ENCODE data around the gene TNS3.

Gene TNS3

DNA sequence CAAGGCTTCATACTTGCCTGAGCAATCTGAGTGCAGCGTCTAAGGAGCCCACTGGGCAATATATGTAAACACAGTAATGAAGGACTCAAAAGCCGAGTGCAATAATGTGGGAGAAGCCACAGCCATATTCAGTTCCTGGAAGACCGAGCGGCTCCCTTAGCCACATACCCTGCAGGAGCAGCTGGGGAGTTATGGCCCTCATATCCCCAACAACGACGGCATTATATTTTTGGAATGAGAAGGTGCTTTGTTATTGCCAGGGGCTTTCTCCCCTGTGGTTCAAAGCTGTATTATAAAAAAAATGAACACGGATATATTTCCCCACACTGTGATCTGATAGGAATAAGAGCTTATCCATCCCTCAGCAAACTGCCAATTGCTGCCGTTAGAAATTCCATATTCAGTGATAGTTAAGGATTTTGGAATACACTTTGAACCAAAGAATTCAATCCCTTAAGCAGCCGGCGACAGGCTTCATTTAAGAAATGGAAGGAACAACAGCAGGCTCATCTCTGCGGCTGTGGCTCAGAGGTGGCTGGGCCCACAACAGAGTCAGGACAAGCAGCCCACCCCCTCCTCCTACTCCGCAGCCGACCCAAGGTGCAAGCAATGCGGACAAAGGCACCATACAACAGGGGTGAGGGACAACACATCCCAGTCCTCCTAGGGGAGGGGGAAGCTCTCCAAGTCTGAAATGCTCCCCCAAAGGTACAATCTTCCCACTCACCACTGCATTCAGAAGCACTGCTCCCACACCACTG is 77.2 kb downstream of the TNS3 start:
- no peak overlapping the region for H3K4me3 ChIP-seq (ENCODE audit: low read length)
- no peaks in the 10 kb centered on the region for H3K36me3 ChIP-seq (replicated peaks; ENCODE audit: insufficient read depth, low read length)
- no peak overlapping the region for H2AFZ ChIP-seq (ENCODE audit: low read length)
- H3K4me2 ChIP-seq (ENCODE audit: low read depth, low read length): no peak overlapping the region
- H3K27ac ChIP-seq (ENCODE audit: low read length): no peak overlapping the region
- no peaks in the 10 kb centered on the region for H3K27me3 ChIP-seq (replicated peaks; ENCODE audit: insufficient read depth, low read length)
- H3K9me2 ChIP-seq (replicated peaks; ENCODE audit: insufficient read depth, low read length): no peaks in the 10 kb centered on the region
- peaks cover 24% of the 10 kb centered on the region for H3K79me2 ChIP-seq (ENCODE audit: low read length)
- DNase-seq: no peak
- TF ChIP-seq, protein P1, sequence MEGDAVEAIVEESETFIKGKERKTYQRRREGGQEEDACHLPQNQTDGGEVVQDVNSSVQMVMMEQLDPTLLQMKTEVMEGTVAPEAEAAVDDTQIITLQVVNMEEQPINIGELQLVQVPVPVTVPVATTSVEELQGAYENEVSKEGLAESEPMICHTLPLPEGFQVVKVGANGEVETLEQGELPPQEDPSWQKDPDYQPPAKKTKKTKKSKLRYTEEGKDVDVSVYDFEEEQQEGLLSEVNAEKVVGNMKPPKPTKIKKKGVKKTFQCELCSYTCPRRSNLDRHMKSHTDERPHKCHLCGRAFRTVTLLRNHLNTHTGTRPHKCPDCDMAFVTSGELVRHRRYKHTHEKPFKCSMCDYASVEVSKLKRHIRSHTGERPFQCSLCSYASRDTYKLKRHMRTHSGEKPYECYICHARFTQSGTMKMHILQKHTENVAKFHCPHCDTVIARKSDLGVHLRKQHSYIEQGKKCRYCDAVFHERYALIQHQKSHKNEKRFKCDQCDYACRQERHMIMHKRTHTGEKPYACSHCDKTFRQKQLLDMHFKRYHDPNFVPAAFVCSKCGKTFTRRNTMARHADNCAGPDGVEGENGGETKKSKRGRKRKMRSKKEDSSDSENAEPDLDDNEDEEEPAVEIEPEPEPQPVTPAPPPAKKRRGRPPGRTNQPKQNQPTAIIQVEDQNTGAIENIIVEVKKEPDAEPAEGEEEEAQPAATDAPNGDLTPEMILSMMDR (IDR thresholded peaks at IDR 0.05; ENCODE audit: low read length): no peak
- TF ChIP-seq EZH2 (optimal IDR thresholded peaks at IDR 0.05; ENCODE audit: low read depth, low read length): no peak
- TF ChIP-seq EZH2phosphoT487 (IDR thresholded peaks at IDR 0.05; ENCODE audit: low read length): no peak
- H3K4me1 ChIP-seq (ENCODE audit: low read length): 0 out of 2 replicates have a peak, but pooled peaks cover under 1% of the 10 kb centered on the region
- no peak overlapping the region for H3K9ac ChIP-seq (ENCODE audit: low read length)
- no peaks in the 10 kb centered on the region for H3K9me3 ChIP-seq (replicated peaks; ENCODE audit: insufficient read depth, low read length)
- H4K20me1 ChIP-seq (ENCODE audit: insufficient read depth, low read length): no peaks in the 10 kb centered on the region
- no peaks in the 10 kb centered on the region for H3F3A ChIP-seq (ENCODE audit: insufficient read depth, low read length)

DNA sequence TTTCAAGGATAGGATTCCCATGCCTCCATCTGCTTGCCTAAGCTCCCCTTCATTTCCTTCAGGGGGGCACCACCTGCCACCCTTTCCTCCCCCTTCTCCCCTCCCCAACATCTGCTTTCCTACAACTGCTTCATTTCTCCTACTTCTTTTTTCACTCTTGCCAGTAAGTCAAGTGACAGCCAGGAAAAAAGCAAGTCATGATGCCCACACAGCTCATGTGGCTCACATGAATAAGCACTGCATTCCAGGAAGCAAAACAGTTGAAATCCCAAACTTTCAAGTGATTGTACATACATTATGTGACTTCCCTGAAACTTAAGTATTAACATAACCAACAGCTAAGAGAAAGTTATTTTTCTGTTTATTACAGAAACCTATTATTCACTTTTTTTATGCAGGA is 78.6 kb downstream of the TNS3 start:
- no peak overlapping the region for H3K9ac ChIP-seq (ENCODE audit: low read length)
- TF ChIP-seq EZH2phosphoT487 (IDR thresholded peaks at IDR 0.05; ENCODE audit: low read length): no peak
- TF ChIP-seq EZH2 (optimal IDR thresholded peaks at IDR 0.05; ENCODE audit: low read depth, low read length): no peak
- TF ChIP-seq, protein P1 (IDR thresholded peaks at IDR 0.05; ENCODE audit: low read length): no peak
- no peak overlapping the region for H3K27ac ChIP-seq (ENCODE audit: low read length)
- H3K9me3 ChIP-seq (replicated peaks; ENCODE audit: insufficient read depth, low read length): no peaks in the 10 kb centered on the region
- no peak overlapping the region for H3K4me3 ChIP-seq (ENCODE audit: low read length)
- no peak for DNase-seq
- peaks cover 15% of the 10 kb centered on the region for H3K4me1 ChIP-seq (ENCODE audit: low read length)
- H3K36me3 ChIP-seq (replicated peaks; ENCODE audit: insufficient read depth, low read length): no peaks in the 10 kb centered on the region
- H3K4me2 ChIP-seq (ENCODE audit: low read depth, low read length): no peak overlapping the region
- H4K20me1 ChIP-seq (ENCODE audit: insufficient read depth, low read length): no peaks in the 10 kb centered on the region
- H2AFZ ChIP-seq (ENCODE audit: low read length): no peak overlapping the region
- H3K79me2 ChIP-seq (ENCODE audit: low read length): peaks cover 34% of the 10 kb centered on the region
- no peaks in the 10 kb centered on the region for H3K9me2 ChIP-seq (replicated peaks; ENCODE audit: insufficient read depth, low read length)
- H3F3A ChIP-seq (ENCODE audit: insufficient read depth, low read length): peaks cover 6% of the 10 kb centered on the region
- no peaks in the 10 kb centered on the region for H3K27me3 ChIP-seq (replicated peaks; ENCODE audit: insufficient read depth, low read length)

- peaks cover 22% of the 10 kb centered on the region for H3K4me1 ChIP-seq (ENCODE audit: low read length)
- H3K36me3 ChIP-seq (replicated peaks; ENCODE audit: insufficient read depth, low read length): no peaks in the 10 kb centered on the region
- H2AFZ ChIP-seq (ENCODE audit: low read length): no peak overlapping the region
- no peak overlapping the region for H3K4me3 ChIP-seq (ENCODE audit: low read length)
- no peak overlapping the region for H3K9ac ChIP-seq (ENCODE audit: low read length)
- no peaks in the 10 kb centered on the region for H4K20me1 ChIP-seq (ENCODE audit: insufficient read depth, low read length)
- H3F3A ChIP-seq (ENCODE audit: insufficient read depth, low read length): peaks cover 15% of the 10 kb centered on the region
- TF ChIP-seq, protein P1 (IDR thresholded peaks at IDR 0.05; ENCODE audit: low read length): no peak
- no peak for TF ChIP-seq EZH2 (optimal IDR thresholded peaks at IDR 0.05; ENCODE audit: low read depth, low read length)
- no peak for TF ChIP-seq EZH2phosphoT487 (IDR thresholded peaks at IDR 0.05; ENCODE audit: low read length)
- no peak overlapping the region for H3K4me2 ChIP-seq (ENCODE audit: low read depth, low read length)
- no peaks in the 10 kb centered on the region for H3K9me2 ChIP-seq (replicated peaks; ENCODE audit: insufficient read depth, low read length)
- H3K27me3 ChIP-seq (replicated peaks; ENCODE audit: insufficient read depth, low read length): no peaks in the 10 kb centered on the region
- no peaks in the 10 kb centered on the region for H3K9me3 ChIP-seq (replicated peaks; ENCODE audit: insufficient read depth, low read length)
- H3K79me2 ChIP-seq (ENCODE audit: low read length): peaks cover 34% of the 10 kb centered on the region
- no peak overlapping the region for H3K27ac ChIP-seq (ENCODE audit: low read length)
- DNase-seq: no peak
Observed at GRCh38 chr7:47502240-47502877, 79.6 kb downstream of the TNS3 start.
